ENCODE data around the gene SORBS1. TPM values are rescaled to one million over a fixed set of nuclear protein-coding genes. Genes with fewer than 3 reads are reported as not detected.

Gene SORBS1
- total and polyA plus RNA-seq, 4 experiments from 2014 or later: 0.67 to 0.93 (median 0.75) TPM; not detected in 1

GRCh38 chr10:95476469-95477174, 84.5 kb downstream of the SORBS1 start:
- Mint-ChIP-seq H3K4me1 (no peaks in the 10 kb centered on the region), H3K27me3 (peaks cover 1 to 6% of the 10 kb centered on the region in 2 donors)
- CTCF ChIA-PET (ENCODE audit: partially characterized antibody): no interaction called here

GRCh38 chr10:95475827-95476468, 85.2 kb downstream of the SORBS1 start:
- H3K4me3 Mint-ChIP-seq: no peak overlapping the region
- no peak overlapping the region for H3K27ac Mint-ChIP-seq
- H3K9me3 Mint-ChIP-seq: no peaks in the 10 kb centered on the region
- Histone ChIP-seq H3K27ac (ENCODE audit: low read depth, low read length) (no peak overlapping the region), H3K4me1 (ENCODE audit: insufficient read depth, low read length) (no peaks in the 10 kb centered on the region), H3K9me3 (ENCODE audit: control insufficient read depth in 1 of 2, low read length in 2 of 2) (no peaks in the 10 kb centered on the region), H3K4me3 (ENCODE audit: low read length in 2 of 2) (no peak overlapping the region), H3K36me3 (ENCODE audit: insufficient read depth, low read length) (no peaks in the 10 kb centered on the region), H3K27me3 (ENCODE audit: insufficient read depth, low read length) (no peaks in the 10 kb centered on the region)
- intact Hi-C loops (cut with micrococcal nuclease): no loop called here
- H3K4me1 Mint-ChIP-seq: no peaks in the 10 kb centered on the region
- CTCF ChIA-PET (ENCODE audit: partially characterized antibody): no interaction called here
- no peak for DNase-seq
- POLR2A ChIA-PET (ENCODE audit: partially characterized antibody): no interaction called here
- H3K36me3 Mint-ChIP-seq: no peaks in the 10 kb centered on the region
- H3K27me3 Mint-ChIP-seq: peaks cover 0 to 6% of the 10 kb centered on the region in 2 donors

More at GRCh38 chr10:95476469-95477174, 84.5 kb downstream of the SORBS1 start:
- no peaks in the 10 kb centered on the region for H3K27me3 ChIP-seq (ENCODE audit: insufficient read depth, low read length)
- no peaks in the 10 kb centered on the region for H3K9me3 ChIP-seq (ENCODE audit: control insufficient read depth in 1 of 2, low read length in 2 of 2)
- Mint-ChIP-seq H3K36me3 (no peaks in the 10 kb centered on the region), H3K9me3 (no peaks in the 10 kb centered on the region), H3K4me3 (no peak overlapping the region), H3K27ac (no peak overlapping the region)
- no peaks in the 10 kb centered on the region for H3K4me1 ChIP-seq (ENCODE audit: insufficient read depth, low read length)
- no peak for DNase-seq
- POLR2A ChIA-PET (ENCODE audit: partially characterized antibody): no interaction called here
- intact Hi-C loops (cut with micrococcal nuclease): no loop called here
- no peaks in the 10 kb centered on the region for H3K36me3 ChIP-seq (ENCODE audit: insufficient read depth, low read length)
- H3K27ac ChIP-seq (ENCODE audit: low read depth, low read length): no peak overlapping the region
- no peak overlapping the region for H3K4me3 ChIP-seq (ENCODE audit: low read length in 2 of 2)

- CTCF ChIA-PET (ENCODE audit: partially characterized antibody): interaction anchor here (1.0 kb wide), 1 partner anchor 45 kb away, joined by 3 read pairs; no protein-coding TSS in a partner anchor
Observed at GRCh38 chr10:95475003-95475383, 86.2 kb downstream of the SORBS1 start.

GRCh38 chr10:95474228-95475002, 86.8 kb downstream of the SORBS1 start:
- no peak for DNase-seq
- Histone ChIP-seq H3K4me1 (ENCODE audit: insufficient read depth, low read length) (no peaks in the 10 kb centered on the region), H3K27me3 (ENCODE audit: insufficient read depth, low read length) (no peaks in the 10 kb centered on the region), H3K9me3 (ENCODE audit: control insufficient read depth in 1 of 2, low read length in 2 of 2) (no peaks in the 10 kb centered on the region), H3K27ac (ENCODE audit: low read depth, low read length) (no peak overlapping the region), H3K4me3 (ENCODE audit: low read length in 2 of 2) (no peak overlapping the region), H3K36me3 (ENCODE audit: insufficient read depth, low read length) (no peaks in the 10 kb centered on the region)
- Mint-ChIP-seq H3K9me3 (no peaks in the 10 kb centered on the region), H3K4me1 (no peaks in the 10 kb centered on the region), H3K36me3 (no peaks in the 10 kb centered on the region), H3K27me3 (peaks cover 3 to 6% of the 10 kb centered on the region in 2 donors), H3K27ac (no peak overlapping the region), H3K4me3 (no peak overlapping the region)
- ChIA-PET CTCF (ENCODE audit: partially characterized antibody) (interaction anchor here (1.0 kb wide), 1 partner anchor 44 kb away, joined by 3 read pairs; no protein-coding TSS in a partner anchor), POLR2A (ENCODE audit: partially characterized antibody) (no interaction called here)
- intact Hi-C loops (cut with micrococcal nuclease): no loop called here

More at GRCh38 chr10:95475003-95475383, 86.2 kb downstream of the SORBS1 start:
- peaks cover 3 to 6% of the 10 kb centered on the region in 2 donors for H3K27me3 Mint-ChIP-seq
- Histone ChIP-seq H3K27me3 (ENCODE audit: insufficient read depth, low read length) (no peaks in the 10 kb centered on the region), H3K9me3 (ENCODE audit: control insufficient read depth in 1 of 2, low read length in 2 of 2) (no peaks in the 10 kb centered on the region), H3K27ac (ENCODE audit: low read depth, low read length) (no peak overlapping the region), H3K4me3 (ENCODE audit: low read length in 2 of 2) (no peak overlapping the region), H3K36me3 (ENCODE audit: insufficient read depth, low read length) (no peaks in the 10 kb centered on the region), H3K4me1 (ENCODE audit: insufficient read depth, low read length) (no peaks in the 10 kb centered on the region)
- no peaks in the 10 kb centered on the region for H3K9me3 Mint-ChIP-seq
- no peak for DNase-seq
- no peaks in the 10 kb centered on the region for H3K4me1 Mint-ChIP-seq
- intact Hi-C loops (cut with micrococcal nuclease): no loop called here
- no peak overlapping the region for H3K4me3 Mint-ChIP-seq
- POLR2A ChIA-PET (ENCODE audit: partially characterized antibody): no interaction called here
- no peaks in the 10 kb centered on the region for H3K36me3 Mint-ChIP-seq
- no peak overlapping the region for H3K27ac Mint-ChIP-seq

- no peak overlapping the region for H3K4me3 Mint-ChIP-seq
- Histone ChIP-seq H3K27ac (ENCODE audit: low read depth, low read length) (no peak overlapping the region), H3K9me3 (ENCODE audit: control insufficient read depth in 1 of 2, low read length in 2 of 2) (no peaks in the 10 kb centered on the region), H3K4me3 (ENCODE audit: low read length in 2 of 2) (no peak overlapping the region), H3K4me1 (ENCODE audit: insufficient read depth, low read length) (no peaks in the 10 kb centered on the region), H3K27me3 (ENCODE audit: insufficient read depth, low read length) (no peaks in the 10 kb centered on the region), H3K36me3 (ENCODE audit: insufficient read depth, low read length) (no peaks in the 10 kb centered on the region)
- CTCF ChIA-PET (ENCODE audit: partially characterized antibody): interaction anchor here (1.1 kb wide), 1 partner anchor 28 kb away, joined by 3 read pairs; no protein-coding TSS in a partner anchor
- H3K27me3 Mint-ChIP-seq: peaks cover 3 to 9% of the 10 kb centered on the region in 2 donors
- no peak for DNase-seq
- no peak overlapping the region for H3K27ac Mint-ChIP-seq
- no peaks in the 10 kb centered on the region for H3K9me3 Mint-ChIP-seq
- intact Hi-C loops (cut with micrococcal nuclease): no loop called here
- H3K4me1 Mint-ChIP-seq: no peaks in the 10 kb centered on the region
- no peaks in the 10 kb centered on the region for H3K36me3 Mint-ChIP-seq
- POLR2A ChIA-PET (ENCODE audit: partially characterized antibody): no interaction called here
Observed at GRCh38 chr10:95472304-95473088, 88.7 kb downstream of the SORBS1 start.

GRCh38 chr10:95469676-95470075, 91.5 kb downstream of the SORBS1 start:
- Histone ChIP-seq H3K4me1 (ENCODE audit: insufficient read depth, low read length) (no peaks in the 10 kb centered on the region), H3K27me3 (ENCODE audit: insufficient read depth, low read length) (no peaks in the 10 kb centered on the region), H3K36me3 (ENCODE audit: insufficient read depth, low read length) (no peaks in the 10 kb centered on the region), H3K4me3 (ENCODE audit: low read length in 2 of 2) (no peak overlapping the region), H3K9me3 (ENCODE audit: control insufficient read depth in 1 of 2, low read length in 2 of 2) (no peaks in the 10 kb centered on the region), H3K27ac (ENCODE audit: low read depth, low read length) (no peak overlapping the region)
- Mint-ChIP-seq H3K27me3 (peaks cover 4 to 9% of the 10 kb centered on the region in 2 donors), H3K4me3 (no peak overlapping the region), H3K36me3 (no peaks in the 10 kb centered on the region), H3K9me3 (no peaks in the 10 kb centered on the region), H3K27ac (no peak overlapping the region), H3K4me1 (no peaks in the 10 kb centered on the region)
- CTCF ChIA-PET (ENCODE audit: partially characterized antibody): no interaction called here
- POLR2A ChIA-PET (ENCODE audit: partially characterized antibody): no interaction called here
- intact Hi-C loops (cut with micrococcal nuclease): no loop called here
- DNase-seq: no peak

GRCh38 chr10:95469251-95469650, 91.9 kb downstream of the SORBS1 start:
- Histone ChIP-seq H3K4me3 (ENCODE audit: low read length in 2 of 2) (no peak overlapping the region), H3K36me3 (ENCODE audit: insufficient read depth, low read length) (no peaks in the 10 kb centered on the region), H3K9me3 (ENCODE audit: control insufficient read depth in 1 of 2, low read length in 2 of 2) (no peaks in the 10 kb centered on the region), H3K4me1 (ENCODE audit: insufficient read depth, low read length) (no peaks in the 10 kb centered on the region), H3K27ac (ENCODE audit: low read depth, low read length) (no peak overlapping the region), H3K27me3 (ENCODE audit: insufficient read depth, low read length) (no peaks in the 10 kb centered on the region)
- CTCF ChIA-PET (ENCODE audit: partially characterized antibody): no interaction called here
- H3K27me3 Mint-ChIP-seq: peaks cover 4 to 9% of the 10 kb centered on the region in 2 donors
- no peak overlapping the region for H3K4me3 Mint-ChIP-seq
- intact Hi-C loops (cut with micrococcal nuclease): no loop called here
- no peaks in the 10 kb centered on the region for H3K9me3 Mint-ChIP-seq
- no peak for DNase-seq
- H3K4me1 Mint-ChIP-seq: no peaks in the 10 kb centered on the region
- POLR2A ChIA-PET (ENCODE audit: partially characterized antibody): no interaction called here
- no peak overlapping the region for H3K27ac Mint-ChIP-seq
- H3K36me3 Mint-ChIP-seq: no peaks in the 10 kb centered on the region

Data from CD4-positive, alpha-beta memory T cell (primary cell).